HCT116 (cell line): ENCODE results near the gene CTIF.

Experiments
- CTCF ChIP-seq, 3 experiments: fragments of 200-600 bp in 1 of 3; sonication (generic) in 1 of 3; IDR thresholded peaks in 2 of 3; conservative IDR thresholded peaks in 1 of 3; 2 replicates each; pipeline ENCODE4 v1.5.1; 2012 to 2017; ENCODE audit warnings: low read depth in 2 of 3, low read length in 2 of 3, antibody characterized with exemption in 1 of 3, borderline replicate concordance in 1 of 3, control low read depth in 1 of 3, mild to moderate bottlenecking in 1 of 3, mixed read lengths in 1 of 3, mixed run types in 1 of 3, moderate library complexity in 1 of 3; ENCODE audit not compliant: insufficient read depth in 1 of 3
- EZH2 ChIP-seq: fragments of 200-600 bp; sonication (generic); IDR thresholded peaks from 2 replicates; pipeline ENCODE4 v1.6.1; 2017; ENCODE audit warnings: antibody characterized with exemption, mixed run types
- JUND ChIP-seq: IDR thresholded peaks from 2 replicates; pipeline ENCODE4 v1.6.1; 2012
- POLR2A ChIP-seq: IDR thresholded peaks from 2 replicates; pipeline ENCODE4 v1.7.0; 2011; ENCODE audit warnings: borderline replicate concordance; ENCODE audit not compliant: insufficient read depth, insufficient read length; ENCODE audit errors: extremely low read depth
- POLR2AphosphoS5 ChIP-seq: IDR thresholded peaks from 2 replicates; pipeline ENCODE4 v1.6.1; 2011; ENCODE audit warnings: mild to moderate bottlenecking, low read depth, low read length, moderate library complexity

- TF ChIP-seq POLR2AphosphoS5, result no peak
- TF ChIP-seq EZH2, result no peak
- no peak for TF ChIP-seq JUND
- TF ChIP-seq CTCF (IDR thresholded peaks at IDR 0.05 in 2 of 3, conservative IDR thresholded peaks at IDR 0.05 in 1 of 3; ENCODE audit: borderline replicate concordance in 1 of 3, insufficient read depth in 1 of 3, low read depth in 2 of 3, low read length in 2 of 3), result no peak
- no peak for TF ChIP-seq POLR2A
Observed at GRCh38 chr18:48869591-48869990, 330.8 kb downstream of the CTIF start.
